SU-DHL-6 (cell line): ENCODE data around the gene DCANP1.

Experiments used
- H2AFZ ChIP-seq: fragments of 200-600 bp; sonication (generic); 2 replicates; pipeline ENCODE4 v1.6.1; 2014; ENCODE audit warnings: low read depth, mild to moderate bottlenecking, moderate library complexity, mixed read lengths, antibody characterized with exemption, low read length; ENCODE audit not compliant: severe bottlenecking
- H3F3A ChIP-seq: fragments of 200-600 bp; shearing (Covaris generic); 2 replicates; pipeline ENCODE4 v1.6.0; 2016; ENCODE audit warnings: antibody characterized with exemption, mild to moderate bottlenecking; ENCODE audit not compliant: insufficient read depth
- H3K27ac ChIP-seq: fragments of 200-600 bp; sonication (generic); 2 replicates; pipeline ENCODE4 v1.5.1; 2016; ENCODE audit warnings: low read depth, mild to moderate bottlenecking, low read length, moderate library complexity, mixed read lengths
- H3K27me3 ChIP-seq: fragments of 200-600 bp; sonication (generic), shearing (Covaris generic); 2 replicates; pipeline ENCODE4 v1.6.0; 2014; ENCODE audit warnings: mild to moderate bottlenecking, low read length
- H3K36me3 ChIP-seq: fragments of 200-600 bp; sonication (generic); 2 replicates; pipeline ENCODE4 v1.6.1; 2014; ENCODE audit warnings: mild to moderate bottlenecking, low read length, mixed read lengths
- H3K4me2 ChIP-seq: fragments of 300-600, 200-600 bp; shearing (Covaris generic), sonication (generic); 2 replicates; pipeline ENCODE4 v1.6.0; 2014; ENCODE audit warnings: low read length, low read depth, mild to moderate bottlenecking; ENCODE audit not compliant: poor library complexity, severe bottlenecking
- H3K4me3 ChIP-seq: fragments of 200-600 bp; sonication (generic); 2 replicates; pipeline ENCODE4 v1.5.1; 2014; ENCODE audit warnings: antibody characterized with exemption, low read length, mild to moderate bottlenecking, mixed read lengths; ENCODE audit not compliant: insufficient read depth, poor library complexity, severe bottlenecking
- H3K79me2 ChIP-seq: fragments of 200-600 bp; sonication (generic); 2 replicates; pipeline ENCODE4 v1.6.1; 2014; ENCODE audit warnings: mild to moderate bottlenecking, low read length, moderate library complexity; ENCODE audit not compliant: insufficient read depth
- H3K9ac ChIP-seq: fragments of 200-600 bp; sonication (generic); 2 replicates; pipeline ENCODE4 v1.7.0; 2014; ENCODE audit warnings: mild to moderate bottlenecking, low read length
- H3K9me2 ChIP-seq: fragments of 200-600 bp; sonication (generic); replicated peaks from 2 replicates; pipeline ENCODE4 v1.6.1; 2014; ENCODE audit warnings: low read length; ENCODE audit not compliant: insufficient read depth
- H3K9me3 ChIP-seq: fragments of 200-600 bp; sonication (generic); 2 replicates; pipeline ENCODE4 v1.6.1; 2014; ENCODE audit warnings: low read length, mixed read lengths; ENCODE audit not compliant: insufficient read depth
- H4K20me1 ChIP-seq: fragments of 200-600 bp; sonication (generic); 2 replicates; pipeline ENCODE4 v1.6.1; 2014; ENCODE audit warnings: low read depth, mild to moderate bottlenecking, antibody characterized with exemption, low read length, moderate library complexity, mixed read lengths
- CTCF ChIP-seq: fragments of 200-600 bp; sonication (generic); IDR thresholded peaks from one replicate; pipeline ENCODE4 v1.5.1; 2017; ENCODE audit warnings: antibody characterized with exemption, mild to moderate bottlenecking, low read length, moderate library complexity; ENCODE audit not compliant: insufficient read depth, poor library complexity, severe bottlenecking
- EZH2phosphoT487 ChIP-seq: fragments of 200-600 bp; sonication (generic), shearing (Covaris generic); conservative IDR thresholded peaks from 2 replicates; pipeline ENCODE4 v1.6.1; 2018; ENCODE audit warnings: mild to moderate bottlenecking, antibody characterized with exemption, low read length, moderate library complexity, mixed read lengths

The DCANP1 gene

GRCh38 chr5:135488727-135489465 is 41.7 kb upstream of the DCANP1 start:
- TF ChIP-seq EZH2phosphoT487: no peak
- no peak for TF ChIP-seq CTCF
- H2AFZ ChIP-seq: no peak overlapping the region
- H3K27me3 ChIP-seq: no peaks in the 10 kb centered on the region
- no peaks in the 10 kb centered on the region for H4K20me1 ChIP-seq
- no peaks in the 10 kb centered on the region for H3K9me2 ChIP-seq
- H3K9ac ChIP-seq: no peak overlapping the region
- no peak overlapping the region for H3K4me3 ChIP-seq
- no peaks in the 10 kb centered on the region for H3K9me3 ChIP-seq
- no peak overlapping the region for H3K27ac ChIP-seq
- H3K36me3 ChIP-seq: no peaks in the 10 kb centered on the region
- no peaks in the 10 kb centered on the region for H3F3A ChIP-seq
- no peaks in the 10 kb centered on the region for H3K79me2 ChIP-seq
- H3K4me2 ChIP-seq: no peak overlapping the region

- Histone ChIP-seq H3K9ac (no peak overlapping the region), H3K4me3 (no peak overlapping the region), H3F3A (no peaks in the 10 kb centered on the region), H3K79me2 (no peaks in the 10 kb centered on the region), H3K36me3 (no peaks in the 10 kb centered on the region), H2AFZ (no peak overlapping the region), H3K27me3 (no peaks in the 10 kb centered on the region), H3K9me2 (no peaks in the 10 kb centered on the region), H4K20me1 (no peaks in the 10 kb centered on the region), H3K9me3 (no peaks in the 10 kb centered on the region), H3K27ac (no peak overlapping the region), H3K4me2 (no peak overlapping the region)
- no peak for TF ChIP-seq EZH2phosphoT487
These were observed 40.8 kb upstream of the DCANP1 start for GRCh38 chr5:135487839-135488514.

GRCh38 chr5:135487037-135487395 is 39.9 kb upstream of the DCANP1 start:
- no peak overlapping the region for H2AFZ ChIP-seq
- no peaks in the 10 kb centered on the region for H3F3A ChIP-seq
- H4K20me1 ChIP-seq: no peaks in the 10 kb centered on the region
- no peaks in the 10 kb centered on the region for H3K9me2 ChIP-seq
- no peak overlapping the region for H3K4me3 ChIP-seq
- H3K36me3 ChIP-seq: no peaks in the 10 kb centered on the region
- no peak overlapping the region for H3K4me2 ChIP-seq
- H3K9ac ChIP-seq: no peak overlapping the region
- H3K27me3 ChIP-seq: no peaks in the 10 kb centered on the region
- H3K9me3 ChIP-seq: no peaks in the 10 kb centered on the region
- H3K27ac ChIP-seq: no peak overlapping the region
- no peak for TF ChIP-seq EZH2phosphoT487
- TF ChIP-seq CTCF: no peak
- H3K79me2 ChIP-seq: no peaks in the 10 kb centered on the region
